ENCODE measurements around the gene JMJD8. TPM values are rescaled to one million over a fixed set of nuclear protein-coding genes. Genes with fewer than 3 reads are reported as not detected.

JMJD8 gene
- total RNA-seq, 1 donor = 48.5 TPM

DNA sequence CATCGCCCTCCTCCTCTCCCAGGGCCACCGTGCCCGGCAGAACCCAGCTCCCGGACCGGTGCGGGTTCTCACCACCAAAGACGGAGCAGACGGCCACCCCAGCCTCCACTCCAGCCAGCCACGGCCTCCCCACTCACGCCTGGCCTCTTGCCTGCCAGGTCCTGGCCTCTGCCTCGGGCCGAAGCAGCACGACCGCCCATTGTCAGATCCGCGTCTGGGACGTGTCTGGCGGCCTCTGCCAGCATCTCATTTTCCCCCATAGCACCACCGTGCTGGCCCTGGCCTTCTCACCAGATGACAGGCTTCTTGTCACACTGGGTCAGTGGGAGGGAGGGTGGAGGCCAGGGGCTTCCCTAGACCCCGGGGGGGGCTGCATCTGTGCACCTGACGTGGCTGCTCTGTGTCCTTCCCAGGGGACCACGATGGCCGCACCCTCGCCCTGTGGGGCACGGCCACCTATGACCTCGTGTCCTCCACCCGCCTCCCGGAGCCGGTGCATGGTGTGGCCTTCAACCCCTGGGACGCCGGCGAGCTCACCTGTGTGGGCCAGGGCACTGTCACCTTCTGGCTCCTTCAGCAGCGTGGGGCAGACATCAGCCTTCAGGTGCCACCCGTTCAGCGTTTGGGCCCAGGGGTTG, 22.8 kb downstream of the JMJD8 start:
- no peaks in the 10 kb centered on the region for H3K79me2 ChIP-seq (ENCODE audit: insufficient read depth, low read length)
- no peaks in the 10 kb centered on the region for H3K4me1 ChIP-seq (ENCODE audit: insufficient read depth, low read length)
- TF ChIP-seq, protein P1, sequence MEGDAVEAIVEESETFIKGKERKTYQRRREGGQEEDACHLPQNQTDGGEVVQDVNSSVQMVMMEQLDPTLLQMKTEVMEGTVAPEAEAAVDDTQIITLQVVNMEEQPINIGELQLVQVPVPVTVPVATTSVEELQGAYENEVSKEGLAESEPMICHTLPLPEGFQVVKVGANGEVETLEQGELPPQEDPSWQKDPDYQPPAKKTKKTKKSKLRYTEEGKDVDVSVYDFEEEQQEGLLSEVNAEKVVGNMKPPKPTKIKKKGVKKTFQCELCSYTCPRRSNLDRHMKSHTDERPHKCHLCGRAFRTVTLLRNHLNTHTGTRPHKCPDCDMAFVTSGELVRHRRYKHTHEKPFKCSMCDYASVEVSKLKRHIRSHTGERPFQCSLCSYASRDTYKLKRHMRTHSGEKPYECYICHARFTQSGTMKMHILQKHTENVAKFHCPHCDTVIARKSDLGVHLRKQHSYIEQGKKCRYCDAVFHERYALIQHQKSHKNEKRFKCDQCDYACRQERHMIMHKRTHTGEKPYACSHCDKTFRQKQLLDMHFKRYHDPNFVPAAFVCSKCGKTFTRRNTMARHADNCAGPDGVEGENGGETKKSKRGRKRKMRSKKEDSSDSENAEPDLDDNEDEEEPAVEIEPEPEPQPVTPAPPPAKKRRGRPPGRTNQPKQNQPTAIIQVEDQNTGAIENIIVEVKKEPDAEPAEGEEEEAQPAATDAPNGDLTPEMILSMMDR (IDR thresholded peaks at IDR 0.05; ENCODE audit: extremely low read depth, low read depth, low read length) = no peak
- H4K20me1 ChIP-seq (ENCODE audit: insufficient read depth, low read length) = no peaks in the 10 kb centered on the region
- no peak overlapping the region for H2AFZ ChIP-seq (ENCODE audit: low read length)
- H3K4me2 ChIP-seq (ENCODE audit: insufficient read depth, low read length) = no peak overlapping the region
- H3K4me3 ChIP-seq (ENCODE audit: insufficient read depth, low read length) = no peak overlapping the region
- no peaks in the 10 kb centered on the region for H3K9me3 ChIP-seq (ENCODE audit: low read depth, low read length)
- no peaks in the 10 kb centered on the region for H3K27me3 ChIP-seq (ENCODE audit: insufficient read depth, low read length)
- no peak overlapping the region for H3K27ac ChIP-seq (ENCODE audit: low read depth, low read length)
- DNase-seq (ENCODE audit: insufficient read length, low spot score, missing footprints) = no peak
- H3K36me3 ChIP-seq (ENCODE audit: insufficient read depth, low read length) = peaks cover 2% of the 10 kb centered on the region

- H3K4me2 ChIP-seq (ENCODE audit: insufficient read depth, low read length) = peak overlapping the region; percentile 69
- peak; percentile 99 for DNase-seq (ENCODE audit: insufficient read length, low spot score, missing footprints)
These were observed 23.5 kb downstream of the JMJD8 start for GRCh38 chr16:660459-661183.

GRCh38 chr16:660132-660458, 24.0 kb downstream of the JMJD8 start:
- Histone ChIP-seq H2AFZ (ENCODE audit: low read length) (no peak overlapping the region), H3K27me3 (ENCODE audit: insufficient read depth, low read length) (no peaks in the 10 kb centered on the region), H3K27ac (ENCODE audit: low read depth, low read length) (no peak overlapping the region), H3K4me1 (ENCODE audit: insufficient read depth, low read length) (no peaks in the 10 kb centered on the region), H3K79me2 (ENCODE audit: insufficient read depth, low read length) (no peaks in the 10 kb centered on the region), H3K4me3 (ENCODE audit: insufficient read depth, low read length) (no peak overlapping the region), H3K9me3 (ENCODE audit: low read depth, low read length) (no peaks in the 10 kb centered on the region), H3K4me2 (ENCODE audit: insufficient read depth, low read length) (peak overlapping the region; percentile 69), H4K20me1 (ENCODE audit: insufficient read depth, low read length) (no peaks in the 10 kb centered on the region), H3K36me3 (ENCODE audit: insufficient read depth, low read length) (peaks cover 7% of the 10 kb centered on the region)
- no peak for DNase-seq (ENCODE audit: insufficient read length, low spot score, missing footprints)
- TF ChIP-seq, protein P1 (IDR thresholded peaks at IDR 0.05; ENCODE audit: extremely low read depth, low read depth, low read length) = no peak

More at GRCh38 chr16:660459-661183, 23.5 kb downstream of the JMJD8 start:
- peak overlapping the region; percentile 72 for H2AFZ ChIP-seq (ENCODE audit: low read length)
- H3K4me1 ChIP-seq (ENCODE audit: insufficient read depth, low read length) = no peaks in the 10 kb centered on the region
- no peak overlapping the region for H3K27ac ChIP-seq (ENCODE audit: low read depth, low read length)
- no peaks in the 10 kb centered on the region for H3K79me2 ChIP-seq (ENCODE audit: insufficient read depth, low read length)
- H3K9me3 ChIP-seq (ENCODE audit: low read depth, low read length) = no peaks in the 10 kb centered on the region
- H3K27me3 ChIP-seq (ENCODE audit: insufficient read depth, low read length) = no peaks in the 10 kb centered on the region
- H3K4me3 ChIP-seq (ENCODE audit: insufficient read depth, low read length) = peak overlapping the region; percentile 45
- H3K36me3 ChIP-seq (ENCODE audit: insufficient read depth, low read length) = peaks cover 5% of the 10 kb centered on the region
- TF ChIP-seq, protein P1 (IDR thresholded peaks at IDR 0.05; ENCODE audit: extremely low read depth, low read depth, low read length) = peak; percentile 41
- no peaks in the 10 kb centered on the region for H4K20me1 ChIP-seq (ENCODE audit: insufficient read depth, low read length)

DNA sequence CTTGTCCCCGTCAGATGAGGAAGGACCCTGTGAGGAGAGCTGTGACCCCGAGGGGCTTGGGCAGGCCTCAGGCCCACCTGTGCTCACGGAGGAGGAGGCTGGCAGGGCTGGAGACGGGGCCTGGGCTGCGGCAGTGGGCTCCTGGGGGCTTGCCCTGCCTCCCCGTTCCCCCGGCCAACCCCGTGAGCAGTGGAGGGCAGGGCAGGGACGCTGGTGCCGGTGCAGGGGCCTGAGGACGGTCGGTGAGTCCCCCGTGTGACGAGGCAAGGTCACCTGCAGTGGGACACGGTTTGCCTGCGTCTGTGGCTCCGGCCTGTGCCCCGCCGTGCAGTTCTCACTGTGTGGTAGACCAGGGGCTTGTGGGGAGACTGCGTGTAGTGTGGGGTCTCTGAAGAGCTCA, 24.5 kb downstream of the JMJD8 start:
- Histone ChIP-seq H3K4me2 (ENCODE audit: insufficient read depth, low read length) (no peak overlapping the region), H3K9me3 (ENCODE audit: low read depth, low read length) (no peaks in the 10 kb centered on the region), H3K36me3 (ENCODE audit: insufficient read depth, low read length) (peaks cover 7% of the 10 kb centered on the region), H3K79me2 (ENCODE audit: insufficient read depth, low read length) (no peaks in the 10 kb centered on the region), H3K4me3 (ENCODE audit: insufficient read depth, low read length) (no peak overlapping the region), H2AFZ (ENCODE audit: low read length) (no peak overlapping the region), H3K4me1 (ENCODE audit: insufficient read depth, low read length) (no peaks in the 10 kb centered on the region), H3K27me3 (ENCODE audit: insufficient read depth, low read length) (no peaks in the 10 kb centered on the region), H4K20me1 (ENCODE audit: insufficient read depth, low read length) (no peaks in the 10 kb centered on the region), H3K27ac (ENCODE audit: low read depth, low read length) (no peak overlapping the region)
- TF ChIP-seq, protein P1 (IDR thresholded peaks at IDR 0.05; ENCODE audit: extremely low read depth, low read depth, low read length) = no peak
- DNase-seq (ENCODE audit: insufficient read length, low spot score, missing footprints) = no peak
